SJSA1 (cell line): ENCODE results near the gene STX17. TPM values are rescaled to one million over a fixed set of nuclear protein-coding genes. Genes with fewer than 3 reads are reported as not detected.

ENCODE experiments used
- DNase-seq, 2 experiments: peaks; one replicate each; pipeline ENCODE4 v3.0.0-alpha.2; 2015 to 2020; ENCODE audit warnings: low spot score in 2 of 2, low read depth in 1 of 2
- H3K27ac ChIP-seq: fragments of 250-450 bp; sonication (Bioruptor Pico); 2 replicates; pipeline ENCODE4 v1.5.1; 2020; ENCODE audit warnings: mild to moderate bottlenecking, moderate library complexity
- H3K27me3 ChIP-seq: fragments of 250-450 bp; sonication (Bioruptor Pico); replicated peaks from 2 replicates; pipeline ENCODE4 v1.5.1; 2020; ENCODE audit warnings: mild to moderate bottlenecking, moderate library complexity
- H3K36me3 ChIP-seq: fragments of 250-450 bp; sonication (Bioruptor Pico); 2 replicates; pipeline ENCODE4 v1.5.1; 2020; ENCODE audit warnings: mild to moderate bottlenecking
- H3K4me1 ChIP-seq: fragments of 250-450 bp; sonication (Bioruptor Pico); replicated peaks from 2 replicates; pipeline ENCODE4 v1.6.1; 2021; ENCODE audit warnings: mild to moderate bottlenecking
- H3K4me3 ChIP-seq: fragments of 250-450 bp; sonication (Bioruptor Pico); 2 replicates; pipeline ENCODE4 v1.5.1; 2020; ENCODE audit warnings: mild to moderate bottlenecking
- H3K9me3 ChIP-seq: fragments of 250-450 bp; sonication (Bioruptor Pico); replicated peaks from 2 replicates; pipeline ENCODE4 v1.5.1; 2020; ENCODE audit warnings: mild to moderate bottlenecking
- total RNA-seq: library from RNA; depleted of rRNA; stranded (reverse); fragments of >200 nt; shearing (Covaris generic); gene quantifications from 2 replicates; pipeline ENCODE4 v1.2.3, GENCODE V29; 2014

STX17 gene
- total RNA-seq, 1 experiment from 2014 or later = 16.1 TPM

DNA sequence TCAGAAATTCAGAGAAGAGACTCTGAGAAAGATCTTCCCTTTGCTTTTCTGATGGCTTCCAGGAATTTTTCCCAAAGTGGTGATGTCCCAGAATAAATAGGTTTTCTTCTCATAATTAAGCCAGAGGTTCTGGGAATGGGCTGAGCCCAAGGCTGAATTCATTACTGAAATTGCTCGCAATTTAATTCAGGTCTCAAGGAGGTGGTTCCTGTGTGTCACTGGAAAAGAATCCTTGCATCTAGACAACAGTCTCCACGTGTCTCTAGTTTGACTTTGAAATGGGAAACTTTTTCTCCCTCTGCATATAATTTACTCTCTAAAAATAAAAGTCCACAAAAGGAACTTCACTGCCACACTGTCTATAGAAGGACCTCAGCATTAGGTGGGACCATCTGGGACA, 27.8 kb upstream of the STX17 start:
- Histone ChIP-seq H3K27me3 (no peaks in the 10 kb centered on the region), H3K9me3 (no peaks in the 10 kb centered on the region), H3K4me3 (no peak overlapping the region), H3K27ac (peak overlapping the region; percentile 47), H3K36me3 (no peaks in the 10 kb centered on the region), H3K4me1 (peaks cover 21% of the 10 kb centered on the region)
- DNase-seq = peak in 1 of 2 experiments; percentile 14

DNA sequence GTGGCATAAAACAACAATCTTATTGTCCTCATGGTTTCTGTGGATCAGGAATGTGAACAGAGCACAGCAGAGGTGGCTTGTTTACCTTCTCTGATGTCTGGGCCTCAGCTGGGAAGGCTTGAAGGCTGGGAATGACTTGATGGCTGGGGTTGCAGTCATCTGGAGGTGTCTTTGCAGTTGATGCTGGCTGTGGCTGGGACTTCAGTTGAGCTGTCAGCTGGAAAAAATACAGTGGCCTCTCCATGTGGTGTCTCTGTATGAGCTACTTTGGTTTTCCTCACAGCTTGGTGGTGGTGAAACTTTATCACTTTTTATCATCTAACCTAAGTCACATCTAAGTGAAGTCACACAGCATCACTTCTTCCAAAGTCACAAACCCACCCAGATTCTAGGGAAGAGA, 24.7 kb upstream of the STX17 start:
- no peak for DNase-seq
- H3K27ac ChIP-seq = no peak overlapping the region
- H3K9me3 ChIP-seq = no peaks in the 10 kb centered on the region
- no peaks in the 10 kb centered on the region for H3K36me3 ChIP-seq
- peaks cover 15% of the 10 kb centered on the region for H3K4me1 ChIP-seq
- H3K4me3 ChIP-seq = no peak overlapping the region
- no peaks in the 10 kb centered on the region for H3K27me3 ChIP-seq

DNA sequence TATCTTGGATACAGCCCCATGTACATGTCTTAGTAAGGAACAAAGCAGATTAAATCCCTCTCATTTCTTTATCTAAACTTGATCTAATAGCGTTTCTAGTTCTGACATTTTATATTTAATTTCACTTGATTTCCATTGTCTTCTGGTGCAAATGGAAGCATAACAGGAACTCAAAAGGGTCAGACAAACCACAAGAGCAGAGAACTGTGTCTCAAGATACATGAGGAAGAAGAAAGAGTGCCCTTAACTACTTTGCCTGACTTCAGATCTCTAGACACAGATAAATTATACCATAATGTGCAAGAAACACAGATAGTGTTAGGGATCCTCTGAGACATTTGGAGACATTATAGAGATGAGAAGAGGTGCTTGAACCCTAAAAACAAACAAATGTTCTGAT, 20.7 kb upstream of the STX17 start:
- DNase-seq = no peak
- Histone ChIP-seq H3K27me3 (no peaks in the 10 kb centered on the region), H3K4me3 (no peak overlapping the region), H3K27ac (no peak overlapping the region), H3K4me1 (no peaks in the 10 kb centered on the region), H3K36me3 (no peaks in the 10 kb centered on the region), H3K9me3 (0 out of 2 replicates have a peak, but pooled peaks cover 2% of the 10 kb centered on the region)

- no peak overlapping the region for H3K4me3 ChIP-seq
Measured at GRCh38 chr9:99889120-99889519, 17.3 kb upstream of the STX17 start.

GRCh38 chr9:99894826-99895225, 11.6 kb upstream of the STX17 start:
- DNase-seq = no peak
- H3K4me3 ChIP-seq = no peak overlapping the region
- H3K4me1 ChIP-seq = no peaks in the 10 kb centered on the region
- peaks cover 18% of the 10 kb centered on the region; the same call in 1 of the 2 replicates for H3K27me3 ChIP-seq
- no peak overlapping the region for H3K27ac ChIP-seq
- 0 out of 2 replicates have a peak, but pooled peaks cover 2% of the 10 kb centered on the region for H3K9me3 ChIP-seq
- no peaks in the 10 kb centered on the region for H3K36me3 ChIP-seq

More at GRCh38 chr9:99889120-99889519, 17.3 kb upstream of the STX17 start:
- H3K27ac ChIP-seq = no peak overlapping the region
- H3K9me3 ChIP-seq = 0 out of 2 replicates have a peak, but pooled peaks cover 2% of the 10 kb centered on the region
- no peak for DNase-seq
- no peaks in the 10 kb centered on the region for H3K4me1 ChIP-seq
- peaks cover 6% of the 10 kb centered on the region; the same call in 1 of the 2 replicates for H3K27me3 ChIP-seq
- no peaks in the 10 kb centered on the region for H3K36me3 ChIP-seq

DNA sequence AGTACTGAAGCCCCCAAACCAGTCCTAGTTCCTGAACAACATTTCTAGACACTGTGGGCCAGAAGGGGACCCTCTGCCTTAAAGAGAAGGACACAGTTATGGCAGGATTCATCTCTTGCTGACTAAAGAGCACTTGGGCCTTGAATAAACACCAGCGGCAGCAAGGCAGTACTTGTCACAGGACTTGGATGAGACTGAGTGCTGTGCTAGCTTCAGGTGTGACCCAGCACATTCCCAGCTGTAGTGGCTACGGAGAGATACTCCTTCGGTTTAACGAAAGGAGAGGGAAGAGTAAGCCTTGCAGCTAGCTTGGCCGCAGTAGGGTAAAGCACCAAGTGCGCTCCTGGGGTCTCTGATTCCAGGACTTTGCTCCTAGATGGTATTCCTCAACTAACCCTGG, 10.9 kb upstream of the STX17 start:
- no peak for DNase-seq
- no peak overlapping the region for H3K4me3 ChIP-seq
- no peak overlapping the region for H3K27ac ChIP-seq
- H3K9me3 ChIP-seq = no peaks in the 10 kb centered on the region
- peaks cover 18% of the 10 kb centered on the region; the same call in 1 of the 2 replicates for H3K27me3 ChIP-seq
- H3K4me1 ChIP-seq = no peaks in the 10 kb centered on the region
- H3K36me3 ChIP-seq = no peaks in the 10 kb centered on the region

GRCh38 chr9:99896119-99896518, 10.3 kb upstream of the STX17 start:
- Histone ChIP-seq H3K36me3 (no peaks in the 10 kb centered on the region), H3K27me3 (peaks cover 18% of the 10 kb centered on the region; the same call in 1 of the 2 replicates), H3K4me1 (no peaks in the 10 kb centered on the region), H3K27ac (no peak overlapping the region), H3K9me3 (no peaks in the 10 kb centered on the region), H3K4me3 (no peak overlapping the region)
- no peak for DNase-seq

- no peak overlapping the region for H3K4me3 ChIP-seq
- no peak overlapping the region for H3K27ac ChIP-seq
- H3K9me3 ChIP-seq = no peaks in the 10 kb centered on the region
- DNase-seq = no peak
- H3K36me3 ChIP-seq = peaks cover 5% of the 10 kb centered on the region
- peaks cover 11% of the 10 kb centered on the region; the same call in 1 of the 2 replicates for H3K4me1 ChIP-seq
- 0 out of 2 replicates have a peak, but pooled peaks cover 5% of the 10 kb centered on the region for H3K27me3 ChIP-seq
Measured at GRCh38 chr9:99903393-99903792, 3.1 kb upstream of the STX17 start.

DNA sequence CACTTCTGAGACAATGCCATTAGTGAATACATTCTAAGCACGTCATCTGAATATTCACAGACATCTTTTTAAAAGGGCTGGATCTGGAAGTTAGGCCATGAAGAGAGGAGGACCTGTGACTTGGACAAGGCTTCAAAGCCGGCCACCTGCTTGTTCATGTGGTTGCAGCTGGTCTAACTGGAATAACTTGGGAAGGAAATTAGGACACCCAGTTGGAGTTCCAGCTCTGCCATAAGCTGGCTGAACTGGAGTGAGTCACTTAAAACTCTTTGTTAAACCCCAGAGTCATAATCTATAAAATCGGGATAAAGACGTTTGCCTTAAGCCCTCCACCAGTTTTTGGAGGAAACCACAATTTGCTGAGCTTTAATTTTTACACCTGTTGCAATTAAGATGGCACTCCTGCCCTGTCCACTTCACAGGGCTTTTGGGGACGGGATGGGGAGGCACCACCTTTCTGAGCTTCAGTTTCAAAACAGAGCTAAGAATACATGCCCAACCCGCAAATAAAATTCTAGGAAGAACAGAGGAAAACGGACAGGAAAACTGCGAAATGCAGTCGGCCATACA, 536 bp upstream of the STX17 start:
- H3K4me3 ChIP-seq = peak overlapping the region; percentile 98
- peaks cover 11% of the 10 kb centered on the region; the same call in 1 of the 2 replicates for H3K4me1 ChIP-seq
- H3K9me3 ChIP-seq = no peaks in the 10 kb centered on the region
- no peaks in the 10 kb centered on the region for H3K27me3 ChIP-seq
- DNase-seq = no peak
- H3K36me3 ChIP-seq = peaks cover 5% of the 10 kb centered on the region
- no peak overlapping the region for H3K27ac ChIP-seq

- Histone ChIP-seq H3K4me1 (peaks cover 11% of the 10 kb centered on the region; the same call in 1 of the 2 replicates), H3K36me3 (peaks cover 5% of the 10 kb centered on the region), H3K27ac (peak overlapping the region; percentile 96), H3K9me3 (no peaks in the 10 kb centered on the region), H3K4me3 (peak overlapping the region; percentile 98), H3K27me3 (no peaks in the 10 kb centered on the region)
- no peak for DNase-seq
Measured at GRCh38 chr9:99907208-99907532, 716 bp downstream of the STX17 start.

DNA sequence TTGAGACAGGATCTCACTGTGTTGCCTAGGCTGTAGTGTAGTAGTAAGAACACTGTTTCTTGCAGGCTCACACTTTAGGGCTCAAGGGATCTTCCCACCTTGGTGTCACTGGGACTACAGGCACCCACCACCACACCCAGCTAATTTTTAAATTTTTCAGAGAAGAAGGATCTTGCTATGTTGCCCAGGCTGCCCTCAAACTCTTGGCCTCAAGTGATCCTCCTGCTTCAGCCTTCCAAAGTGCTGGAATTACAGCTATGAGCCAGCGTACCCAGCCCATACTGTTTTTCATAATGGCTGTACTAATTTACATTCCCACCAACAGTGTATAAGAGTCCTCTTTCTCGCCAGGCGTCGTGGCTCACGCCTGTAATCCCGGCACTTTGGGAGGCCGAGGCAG, 5.1 kb downstream of the STX17 start:
- DNase-seq = no peak
- peaks cover 7% of the 10 kb centered on the region; the same call in 1 of the 2 replicates for H3K4me1 ChIP-seq
- no peak overlapping the region for H3K4me3 ChIP-seq
- no peaks in the 10 kb centered on the region for H3K27me3 ChIP-seq
- no peak overlapping the region for H3K27ac ChIP-seq
- no peaks in the 10 kb centered on the region for H3K9me3 ChIP-seq
- peaks cover 15% of the 10 kb centered on the region for H3K36me3 ChIP-seq

- peaks cover 37% of the 10 kb centered on the region for H3K36me3 ChIP-seq
- no peak overlapping the region for H3K27ac ChIP-seq
- no peaks in the 10 kb centered on the region for H3K27me3 ChIP-seq
- no peaks in the 10 kb centered on the region for H3K4me1 ChIP-seq
- H3K4me3 ChIP-seq = no peak overlapping the region
- no peaks in the 10 kb centered on the region for H3K9me3 ChIP-seq
- DNase-seq = no peak
Measured at GRCh38 chr9:99916650-99917049, 10.2 kb downstream of the STX17 start.

DNA sequence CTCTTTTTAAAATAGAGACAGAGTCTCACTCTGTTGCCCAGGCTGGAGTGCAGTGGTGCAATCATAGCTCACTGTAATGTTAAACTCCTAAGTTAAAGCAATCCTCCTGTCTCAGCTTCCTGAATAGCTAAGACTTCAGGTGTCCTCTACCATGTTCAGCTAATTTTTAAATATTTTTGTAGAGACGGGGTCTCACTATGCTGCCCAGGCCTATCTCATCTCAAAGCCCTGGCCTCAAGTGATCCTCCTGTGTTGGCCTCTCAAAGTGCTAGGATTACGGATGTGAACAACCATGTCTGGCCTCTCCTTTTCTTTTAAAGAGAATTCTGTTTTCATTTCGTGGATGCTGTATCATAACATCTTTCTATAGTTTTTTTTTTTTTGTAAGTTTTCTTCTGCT, 11.7 kb downstream of the STX17 start:
- no peak for DNase-seq
- Histone ChIP-seq H3K27ac (no peak overlapping the region), H3K4me3 (no peak overlapping the region), H3K27me3 (no peaks in the 10 kb centered on the region), H3K4me1 (no peaks in the 10 kb centered on the region), H3K36me3 (peaks cover 48% of the 10 kb centered on the region), H3K9me3 (no peaks in the 10 kb centered on the region; the same call in 1 of the 2 replicates)

DNA sequence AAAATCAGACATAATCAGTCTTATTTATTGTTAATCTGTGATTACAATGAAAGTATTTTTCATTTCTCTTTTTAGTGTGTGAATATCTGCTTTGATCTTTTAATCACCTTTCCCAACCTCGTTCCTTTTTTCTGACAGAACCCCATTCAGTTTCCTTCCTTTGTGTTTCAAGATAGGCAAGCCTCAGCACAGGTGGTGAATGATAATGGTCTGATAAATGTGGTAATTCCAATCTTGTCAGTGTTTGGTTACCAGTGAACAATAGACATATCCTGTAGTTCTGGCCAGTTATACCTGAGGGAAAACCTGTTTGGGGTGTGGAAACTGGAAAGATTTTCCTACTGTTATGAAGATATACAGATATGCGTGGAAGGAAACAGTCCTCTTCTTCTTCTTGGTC, 13.5 kb downstream of the STX17 start:
- no peak for DNase-seq
- H3K9me3 ChIP-seq = no peaks in the 10 kb centered on the region; the same call in 1 of the 2 replicates
- no peaks in the 10 kb centered on the region for H3K4me1 ChIP-seq
- H3K36me3 ChIP-seq = peaks cover 50% of the 10 kb centered on the region
- H3K27ac ChIP-seq = no peak overlapping the region
- H3K27me3 ChIP-seq = no peaks in the 10 kb centered on the region
- no peak overlapping the region for H3K4me3 ChIP-seq
